GM10266 (cell line): ENCODE results near the gene PTPRC.

Experiments
- DNase-seq: peaks from one replicate; pipeline ENCODE4 v3.0.0; 2012; ENCODE audit errors: extremely low spot score
- CTCF ChIP-seq: IDR thresholded peaks from 2 replicates; pipeline ENCODE4 v1.5.1; 2012; ENCODE audit warnings: mild to moderate bottlenecking, low read depth; ENCODE audit not compliant: control insufficient read depth, insufficient read depth; ENCODE audit errors: missing control alignments

The PTPRC gene

DNA sequence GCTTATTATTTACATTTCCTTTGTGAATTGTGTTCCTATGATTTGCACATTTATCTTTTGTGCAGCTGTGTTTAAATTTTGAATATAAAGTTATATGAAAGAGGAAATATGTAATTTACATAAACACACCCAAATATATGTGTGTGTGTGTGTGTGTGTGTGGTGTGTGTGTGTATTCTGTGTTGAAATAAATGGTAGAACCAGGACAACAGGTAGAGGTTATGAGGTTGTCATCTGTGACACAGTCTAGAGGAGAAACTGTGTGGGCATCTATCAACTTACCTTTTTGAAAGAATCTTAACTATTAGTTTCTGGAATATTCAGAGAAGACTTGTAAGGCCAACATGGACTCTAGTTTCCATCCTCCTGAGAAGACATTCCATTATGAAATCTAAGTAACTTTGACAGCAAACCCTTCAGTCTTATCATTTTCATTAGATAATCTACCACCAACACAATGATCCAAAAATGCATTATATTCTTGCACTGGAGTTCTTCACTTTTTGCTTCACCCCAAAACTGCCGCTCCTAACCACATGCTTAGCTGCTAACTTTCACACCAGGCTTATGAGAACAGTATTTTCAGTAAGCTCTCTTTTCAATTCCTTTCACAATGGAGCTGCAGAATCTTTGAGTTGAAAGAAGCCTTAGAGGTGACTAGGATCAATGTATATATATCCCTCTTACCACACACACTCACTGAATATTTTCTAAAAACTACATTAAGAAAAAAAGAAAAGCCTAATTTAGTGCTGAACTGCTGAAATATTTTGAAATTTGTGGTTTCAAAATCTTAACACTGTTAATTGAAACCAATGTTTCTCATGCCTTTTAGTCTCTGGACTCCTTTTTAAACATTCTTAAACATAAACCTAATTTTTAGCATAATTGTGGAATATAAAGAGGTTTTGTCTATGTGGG is 21.8 kb downstream of the PTPRC start:
- no peak for DNase-seq
- no peak for TF ChIP-seq CTCF

DNA sequence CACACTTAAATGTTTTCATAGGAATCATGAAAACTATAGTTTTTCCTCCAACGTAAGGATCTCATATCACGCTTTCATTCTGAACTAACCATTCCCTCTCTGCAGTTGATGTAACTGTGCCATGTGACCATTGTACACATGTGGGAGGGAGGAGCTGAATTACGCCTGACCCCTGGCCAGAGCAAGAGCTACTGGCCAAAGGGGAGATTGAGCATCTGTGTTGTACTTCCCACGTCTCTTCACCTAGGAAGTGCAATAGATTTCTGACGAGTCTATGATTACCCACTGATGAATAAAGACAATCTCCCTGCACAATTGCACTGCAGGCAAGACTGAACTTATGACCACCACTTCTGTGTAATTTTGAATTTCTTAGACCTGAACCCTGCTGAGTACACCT is 24.0 kb downstream of the PTPRC start:
- no peak for DNase-seq
- TF ChIP-seq CTCF = no peak

GRCh38 chr1:198664068-198664788 is 25.4 kb downstream of the PTPRC start:
- TF ChIP-seq CTCF = no peak
- no peak for DNase-seq

DNA sequence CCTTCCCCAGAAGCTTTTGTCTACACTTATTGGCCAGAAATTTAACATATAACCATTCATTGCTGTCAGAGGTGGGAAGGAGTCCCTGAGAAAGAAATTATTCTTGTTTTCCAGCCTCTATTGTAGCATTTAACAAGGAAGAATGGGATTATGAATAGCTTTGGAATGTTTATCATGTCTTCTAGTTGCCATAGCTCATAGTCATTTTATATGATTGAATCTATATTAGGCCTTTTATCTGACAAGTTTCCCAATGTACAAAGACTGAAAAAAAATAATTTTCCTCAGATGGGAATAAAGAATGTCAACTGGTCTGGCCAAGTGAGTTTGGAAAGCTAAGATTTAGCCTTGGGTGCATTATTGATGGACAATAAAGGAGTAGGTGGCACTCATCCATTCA is 28.3 kb downstream of the PTPRC start:
- TF ChIP-seq CTCF = no peak

GRCh38 chr1:198667807-198668206 is 29.0 kb downstream of the PTPRC start:
- no peak for DNase-seq
- TF ChIP-seq CTCF = no peak

More for the DNA sequence above, 28.3 kb downstream of the PTPRC start:
- no peak for DNase-seq

DNA sequence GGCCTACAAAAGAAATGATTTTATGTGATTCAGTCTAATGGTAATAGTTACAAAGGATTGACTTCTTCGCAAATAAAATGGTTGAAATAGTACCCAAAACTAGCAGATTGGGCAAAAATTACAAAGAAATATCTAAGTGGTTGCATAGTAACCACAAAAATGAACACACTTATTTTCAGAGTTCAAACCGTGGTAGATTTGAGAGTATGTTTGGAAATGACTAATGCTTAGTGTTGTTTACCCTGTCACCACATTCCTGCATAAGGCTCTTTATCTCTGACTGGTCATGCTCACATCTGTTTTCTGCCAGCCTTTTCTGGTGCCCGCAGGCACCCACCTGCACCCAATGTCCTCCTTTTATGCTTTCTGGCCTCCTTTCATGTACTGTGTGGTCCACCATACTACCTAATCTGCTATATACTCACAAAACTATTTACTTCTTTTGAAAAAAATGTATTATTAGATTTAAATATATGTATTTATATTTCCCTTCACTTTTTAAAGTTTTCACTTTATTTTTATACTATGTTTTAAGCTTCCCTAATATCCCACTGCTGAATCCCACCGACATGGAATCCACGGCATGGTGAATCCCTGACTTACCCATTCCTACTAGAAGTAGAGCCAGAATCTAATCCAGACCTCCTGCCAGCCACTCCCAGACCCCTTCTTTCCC is 30.3 kb downstream of the PTPRC start:
- peak; percentile 35 for DNase-seq
- no peak for TF ChIP-seq CTCF
